Measurements from ENCODE around the gene GGCT. TPM values are rescaled to one million over a fixed set of nuclear protein-coding genes. Genes with fewer than 3 reads are reported as not detected.

Gene GGCT
- total RNA-seq, 3 donors from 2014 or later (not counting 1 experiment from before 2014, with no cell fraction given), result 8.7 to 10.8 (median 9.2) TPM

- Histone ChIP-seq H3K4me1 (ENCODE audit: control insufficient read depth, insufficient read depth, low read length) (peaks cover 17% of the 10 kb centered on the region), H3K36me3 (ENCODE audit: control insufficient read depth, insufficient read depth, low read length) (peaks cover 2% of the 10 kb centered on the region), H3K27ac (ENCODE audit: low read length) (no peak overlapping the region), H3K4me3 (ENCODE audit: low read length) (no peak overlapping the region), H3K9me3 (ENCODE audit: control insufficient read depth, insufficient read depth, low read length) (no peaks in the 10 kb centered on the region), H3K27me3 (ENCODE audit: control insufficient read depth, insufficient read depth, low read length) (no peaks in the 10 kb centered on the region)
- no peak overlapping the region for H3K4me3 Mint-ChIP-seq
- intact Hi-C loops (cut with micrococcal nuclease), result no loop called here
- DNase-seq, result no peak
- peak overlapping the region; percentile 38 to 57 for H3K27ac Mint-ChIP-seq
- WGBS (ENCODE audit: insufficient coverage), result 73% methylated on average over 5 of the region's 5 CpGs
- H3K4me1 Mint-ChIP-seq, result peaks cover 52 to 59% of the 10 kb centered on the region in 2 donors
- ATAC-seq, result no peak
- no peak for TF ChIP-seq CTCF (IDR thresholded peaks at IDR 0.05)
- H3K27me3 Mint-ChIP-seq (ENCODE audit: low read depth in 2 of 2), result no peaks in the 10 kb centered on the region
- H3K36me3 Mint-ChIP-seq, result no peaks in the 10 kb centered on the region
- H3K9me3 Mint-ChIP-seq, result no peaks in the 10 kb centered on the region
Measured at GRCh38 chr7:30465046-30465810, 39.4 kb downstream of the GGCT start.

GRCh38 chr7:30464231-30464671 lies 40.4 kb downstream of the GGCT start:
- no peak overlapping the region for H3K4me3 Mint-ChIP-seq
- intact Hi-C loops (cut with micrococcal nuclease), result no loop called here
- Histone ChIP-seq H3K4me1 (ENCODE audit: control insufficient read depth, insufficient read depth, low read length) (peaks cover 17% of the 10 kb centered on the region), H3K27ac (ENCODE audit: low read length) (no peak overlapping the region), H3K36me3 (ENCODE audit: control insufficient read depth, insufficient read depth, low read length) (peaks cover 9% of the 10 kb centered on the region), H3K27me3 (ENCODE audit: control insufficient read depth, insufficient read depth, low read length) (no peaks in the 10 kb centered on the region), H3K4me3 (ENCODE audit: low read length) (no peak overlapping the region), H3K9me3 (ENCODE audit: control insufficient read depth, insufficient read depth, low read length) (no peaks in the 10 kb centered on the region)
- H3K9me3 Mint-ChIP-seq, result no peaks in the 10 kb centered on the region
- peak overlapping the region in 1 of 2 donors; percentile 38 for H3K27ac Mint-ChIP-seq
- no peak for TF ChIP-seq CTCF (IDR thresholded peaks at IDR 0.05)
- no peaks in the 10 kb centered on the region for H3K27me3 Mint-ChIP-seq (ENCODE audit: low read depth in 2 of 2)
- H3K36me3 Mint-ChIP-seq, result no peaks in the 10 kb centered on the region
- 57% methylated on average over 5 of the region's 5 CpGs for WGBS (ENCODE audit: insufficient coverage)
- ATAC-seq, result no peak
- DNase-seq, result no peak
- H3K4me1 Mint-ChIP-seq, result peaks cover 42 to 50% of the 10 kb centered on the region in 2 donors

- ATAC-seq (no peak), DNase-seq (no peak)
- H3K9me3 Mint-ChIP-seq, result no peaks in the 10 kb centered on the region
- no peaks in the 10 kb centered on the region for H3K9me3 ChIP-seq (ENCODE audit: control insufficient read depth, insufficient read depth, low read length)
- WGBS (ENCODE audit: insufficient coverage), result 66% methylated on average over 5 of the region's 6 CpGs
- H3K27ac ChIP-seq (ENCODE audit: low read length), result no peak overlapping the region
- H3K36me3 Mint-ChIP-seq, result no peaks in the 10 kb centered on the region
- peaks cover 9% of the 10 kb centered on the region for H3K36me3 ChIP-seq (ENCODE audit: control insufficient read depth, insufficient read depth, low read length)
- no peak overlapping the region for H3K27ac Mint-ChIP-seq
- H3K4me1 Mint-ChIP-seq, result peaks cover 35 to 50% of the 10 kb centered on the region in 2 donors
- intact Hi-C loops (cut with micrococcal nuclease), result no loop called here
- no peak overlapping the region for H3K4me3 Mint-ChIP-seq
- no peak overlapping the region for H3K4me3 ChIP-seq (ENCODE audit: low read length)
- no peaks in the 10 kb centered on the region for H3K27me3 ChIP-seq (ENCODE audit: control insufficient read depth, insufficient read depth, low read length)
- H3K4me1 ChIP-seq (ENCODE audit: control insufficient read depth, insufficient read depth, low read length), result peaks cover 17% of the 10 kb centered on the region
- H3K27me3 Mint-ChIP-seq (ENCODE audit: low read depth in 2 of 2), result no peaks in the 10 kb centered on the region
- no peak for TF ChIP-seq CTCF (IDR thresholded peaks at IDR 0.05)
Measured at GRCh38 chr7:30463405-30464145, 41.1 kb downstream of the GGCT start.

All from natural killer cell (primary cell).